HepG2 (cell line): ENCODE results near the gene CHCHD5. TPM values are rescaled to one million over a fixed set of nuclear protein-coding genes. Genes with fewer than 3 reads are reported as not detected.

Experiments used
- CHD2 ChIP-seq: IDR thresholded peaks from 2 replicates; pipeline ENCODE4 v1.6.1; 2011; ENCODE audit warnings: low read depth, low read length, improper control_type of control experiment
- ELF1 ChIP-seq: sonication (generic); formaldehyde crosslinking; IDR thresholded peaks from 2 replicates; pipeline ENCODE4 v1.4.0; 2020; ENCODE audit warnings: missing genetic modification reagents
- MTA1 ChIP-seq: sonication (generic); formaldehyde crosslinking; IDR thresholded peaks from 2 replicates; pipeline ENCODE4 v1.4.0; 2020; ENCODE audit warnings: missing genetic modification reagents, mild to moderate bottlenecking, borderline replicate concordance
- RXRA ChIP-seq: sonication (generic); formaldehyde crosslinking; IDR thresholded peaks from 2 replicates; pipeline ENCODE4 v1.5.1; 2020; ENCODE audit warnings: missing genetic modification reagents
- TBP ChIP-seq: sonication (generic); formaldehyde crosslinking; IDR thresholded peaks from 2 replicates; pipeline ENCODE4 v1.5.0; 2020; ENCODE audit warnings: missing genetic modification reagents
- YY1 ChIP-seq: IDR thresholded peaks from 2 replicates; pipeline ENCODE4 v1.6.1; 2011; ENCODE audit warnings: low read length, low read depth, moderate library complexity, mild to moderate bottlenecking; ENCODE audit not compliant: insufficient read depth, insufficient replicate concordance
- ZFAT ChIP-seq: sonication (generic); formaldehyde crosslinking; conservative IDR thresholded peaks from 2 replicates; pipeline ENCODE4 v1.8.1; 2023; ENCODE audit warnings: missing genetic modification reagents, inconsistent platforms
- ZNF768 ChIP-seq: sonication (generic); formaldehyde crosslinking; IDR thresholded peaks from 2 replicates; pipeline ENCODE4 v1.4.0; 2020; ENCODE audit warnings: missing genetic modification reagents
- ZNF788 ChIP-seq: sonication (generic); formaldehyde crosslinking; IDR thresholded peaks from 2 replicates; pipeline ENCODE4 v1.5.0; 2020; ENCODE audit warnings: mild to moderate bottlenecking, missing genetic modification reagents, borderline replicate concordance
- ZNF839 ChIP-seq: sonication (generic); formaldehyde crosslinking; IDR thresholded peaks from 2 replicates; pipeline ENCODE4 v1.4.0; 2020; ENCODE audit warnings: missing genetic modification reagents, mild to moderate bottlenecking, borderline replicate concordance
- polyA plus RNA-seq, 8 experiments: library from polyadenylated mRNA; depleted of rRNA in 3 of 8; stranded (reverse) in 7 of 8; unstranded in 1 of 8; fragments of >200 nt; fragmentation: Illumina TruSeq in 4 of 8; extraction: Trizol in 4 of 8; gene quantifications; 2 replicates each; pipeline versions ENCODE4 v1.2.1 to v1.2.3, GENCODE V29; 2011 to 2016; ENCODE audit warnings: low read depth in 4 of 8, missing spikeins in 1 of 8, mixed read lengths in 1 of 8; ENCODE audit not compliant: insufficient read depth in 1 of 8
- total RNA-seq, 5 experiments: library from RNA; depleted of rRNA; stranded (reverse); fragments of >200 nt; fragmentation: Illumina TruSeq; extraction: Trizol; gene quantifications; 2 replicates each; pipeline ENCODE4 v1.2.3, GENCODE V29; 2016; ENCODE audit warnings: low read depth in 1 of 5
- TF ChIP-seq, protein P1 (sequence below), 2 experiments: fragments of 450-650 bp in 1 of 2; sonication (generic) in 1 of 2; formaldehyde crosslinking; IDR thresholded peaks; 2 replicates each; pipeline versions ENCODE4 v1.5.0 to v1.8.0; 2020 to 2022; ENCODE audit warnings: mild to moderate bottlenecking in 1 of 2, missing genetic modification reagents in 1 of 2
- TF ChIP-seq, protein P2 (sequence below): sonication (generic); formaldehyde crosslinking; IDR thresholded peaks from one replicate; pipeline ENCODE4 v1.5.1; 2020; ENCODE audit warnings: mild to moderate bottlenecking, missing genetic modification reagents; ENCODE audit errors: not compliant biosample characterization
- TF ChIP-seq, protein P3 (sequence below): sonication (generic); formaldehyde crosslinking; IDR thresholded peaks from 2 replicates; pipeline ENCODE4 v1.9.0; 2021; ENCODE audit warnings: missing genetic modification reagents, borderline replicate concordance
- TF ChIP-seq, protein P4 (sequence below): IDR thresholded peaks from 2 replicates; pipeline ENCODE4 v1.4.0; 2020; ENCODE audit warnings: mild to moderate bottlenecking, missing genetic modification reagents

Gene CHCHD5
- total and polyA plus RNA-seq, 2 of the 13 experiments (the other 11 are each of a cell fraction or from before 2014, with no cell fraction given) = 19.0 to 23.9 TPM

DNA sequence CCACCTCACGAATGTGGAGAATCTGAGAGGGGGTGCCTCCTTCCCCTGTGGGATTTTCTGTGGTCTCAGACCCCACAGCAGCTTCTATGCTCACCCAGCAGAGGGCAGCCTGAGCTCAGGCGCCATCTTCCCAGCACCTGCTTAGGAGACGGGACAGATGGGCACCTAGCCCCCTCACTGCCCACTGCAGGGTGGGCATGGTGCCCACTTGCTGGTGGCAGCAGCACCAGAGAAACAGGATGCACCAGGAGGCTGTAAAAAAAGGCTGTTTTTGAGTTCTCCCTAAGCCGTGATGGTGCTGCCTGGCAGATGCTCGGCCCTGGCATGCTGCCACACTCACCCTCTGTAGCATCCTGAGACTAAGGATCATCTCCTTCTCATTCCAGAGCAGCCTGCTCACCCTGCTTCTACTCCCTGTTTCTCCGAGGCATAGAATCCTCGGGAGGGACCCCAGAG is 42.2 kb downstream of the CHCHD5 start (continued):
- TF ChIP-seq, protein P1, sequence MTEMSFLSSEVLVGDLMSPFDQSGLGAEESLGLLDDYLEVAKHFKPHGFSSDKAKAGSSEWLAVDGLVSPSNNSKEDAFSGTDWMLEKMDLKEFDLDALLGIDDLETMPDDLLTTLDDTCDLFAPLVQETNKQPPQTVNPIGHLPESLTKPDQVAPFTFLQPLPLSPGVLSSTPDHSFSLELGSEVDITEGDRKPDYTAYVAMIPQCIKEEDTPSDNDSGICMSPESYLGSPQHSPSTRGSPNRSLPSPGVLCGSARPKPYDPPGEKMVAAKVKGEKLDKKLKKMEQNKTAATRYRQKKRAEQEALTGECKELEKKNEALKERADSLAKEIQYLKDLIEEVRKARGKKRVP (CRISPR knock-in tag; IDR thresholded peaks at IDR 0.05) = no peak
- TF ChIP-seq YY1 (peak; percentile 88), ZFAT (CRISPR knock-in tag) (no peak), TBP (CRISPR knock-in tag) (no peak), RXRA (CRISPR knock-in tag) (0 out of 2 replicates have a peak, but pooled peaks have one; percentile 31), ZNF788 (CRISPR knock-in tag) (no peak), MTA1 (CRISPR knock-in tag) (no peak; the same call in 1 of the 2 replicates), ELF1 (0 out of 2 replicates have a peak, but pooled peaks have one; percentile 26), ZNF768 (CRISPR knock-in tag) (peak; percentile 50; the same call in 1 of the 2 replicates), CHD2 (no peak), ZNF839 (0 out of 2 replicates have a peak, but pooled peaks have one; percentile 55)
- TF ChIP-seq, protein P2, sequence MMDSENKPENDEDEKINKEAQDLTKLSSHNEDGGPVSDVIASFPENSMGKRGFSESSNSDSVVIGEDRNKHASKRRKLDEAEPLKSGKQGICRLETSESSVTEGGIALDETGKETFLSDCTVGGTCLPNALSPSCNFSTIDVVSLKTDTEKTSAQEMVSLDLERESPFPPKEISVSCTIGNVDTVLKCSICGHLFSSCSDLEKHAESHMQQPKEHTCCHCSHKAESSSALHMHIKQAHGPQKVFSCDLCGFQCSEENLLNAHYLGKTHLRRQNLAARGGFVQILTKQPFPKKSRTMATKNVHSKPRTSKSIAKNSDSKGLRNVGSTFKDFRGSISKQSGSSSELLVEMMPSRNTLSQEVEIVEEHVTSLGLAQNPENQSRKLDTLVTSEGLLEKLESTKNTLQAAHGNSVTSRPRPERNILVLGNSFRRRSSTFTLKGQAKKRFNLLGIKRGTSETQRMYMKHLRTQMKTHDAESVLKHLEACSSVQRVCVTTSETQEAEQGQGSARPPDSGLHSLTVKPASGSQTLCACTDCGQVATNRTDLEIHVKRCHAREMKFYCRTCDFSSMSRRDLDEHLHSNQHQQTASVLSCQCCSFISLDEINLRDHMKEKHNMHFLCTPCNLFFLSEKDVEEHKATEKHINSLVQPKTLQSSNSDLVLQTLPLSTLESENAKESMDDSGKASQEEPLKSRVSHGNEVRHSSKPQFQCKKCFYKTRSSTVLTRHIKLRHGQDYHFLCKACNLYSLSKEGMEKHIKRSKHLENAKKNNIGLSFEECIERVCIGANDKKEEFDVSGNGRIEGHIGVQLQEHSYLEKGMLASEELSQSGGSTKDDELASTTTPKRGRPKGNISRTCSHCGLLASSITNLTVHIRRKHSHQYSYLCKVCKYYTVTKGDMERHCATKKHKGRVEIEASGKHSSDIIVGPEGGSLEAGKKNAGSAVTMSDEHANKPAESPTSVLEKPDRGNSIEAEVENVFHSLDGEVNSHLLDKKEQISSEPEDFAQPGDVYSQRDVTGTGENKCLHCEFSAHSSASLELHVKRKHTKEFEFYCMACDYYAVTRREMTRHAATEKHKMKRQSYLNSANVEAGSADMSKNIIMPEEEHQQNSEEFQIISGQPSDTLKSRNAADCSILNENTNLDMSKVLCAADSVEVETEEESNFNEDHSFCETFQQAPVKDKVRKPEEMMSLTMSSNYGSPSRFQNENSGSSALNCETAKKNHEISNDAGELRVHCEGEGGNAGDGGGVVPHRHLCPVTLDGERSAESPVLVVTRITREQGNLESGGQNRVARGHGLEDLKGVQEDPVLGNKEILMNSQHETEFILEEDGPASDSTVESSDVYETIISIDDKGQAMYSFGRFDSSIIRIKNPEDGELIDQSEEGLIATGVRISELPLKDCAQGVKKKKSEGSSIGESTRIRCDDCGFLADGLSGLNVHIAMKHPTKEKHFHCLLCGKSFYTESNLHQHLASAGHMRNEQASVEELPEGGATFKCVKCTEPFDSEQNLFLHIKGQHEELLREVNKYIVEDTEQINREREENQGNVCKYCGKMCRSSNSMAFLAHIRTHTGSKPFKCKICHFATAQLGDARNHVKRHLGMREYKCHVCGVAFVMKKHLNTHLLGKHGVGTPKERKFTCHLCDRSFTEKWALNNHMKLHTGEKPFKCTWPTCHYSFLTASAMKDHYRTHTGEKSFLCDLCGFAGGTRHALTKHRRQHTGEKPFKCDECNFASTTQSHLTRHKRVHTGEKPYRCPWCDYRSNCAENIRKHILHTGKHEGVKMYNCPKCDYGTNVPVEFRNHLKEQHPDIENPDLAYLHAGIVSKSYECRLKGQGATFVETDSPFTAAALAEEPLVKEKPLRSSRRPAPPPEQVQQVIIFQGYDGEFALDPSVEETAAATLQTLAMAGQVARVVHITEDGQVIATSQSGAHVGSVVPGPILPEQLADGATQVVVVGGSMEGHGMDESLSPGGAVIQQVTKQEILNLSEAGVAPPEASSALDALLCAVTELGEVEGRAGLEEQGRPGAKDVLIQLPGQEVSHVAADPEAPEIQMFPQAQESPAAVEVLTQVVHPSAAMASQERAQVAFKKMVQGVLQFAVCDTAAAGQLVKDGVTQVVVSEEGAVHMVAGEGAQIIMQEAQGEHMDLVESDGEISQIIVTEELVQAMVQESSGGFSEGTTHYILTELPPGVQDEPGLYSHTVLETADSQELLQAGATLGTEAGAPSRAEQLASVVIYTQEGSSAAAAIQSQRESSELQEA (CRISPR knock-in tag) = no peak
- TF ChIP-seq, protein P3, sequence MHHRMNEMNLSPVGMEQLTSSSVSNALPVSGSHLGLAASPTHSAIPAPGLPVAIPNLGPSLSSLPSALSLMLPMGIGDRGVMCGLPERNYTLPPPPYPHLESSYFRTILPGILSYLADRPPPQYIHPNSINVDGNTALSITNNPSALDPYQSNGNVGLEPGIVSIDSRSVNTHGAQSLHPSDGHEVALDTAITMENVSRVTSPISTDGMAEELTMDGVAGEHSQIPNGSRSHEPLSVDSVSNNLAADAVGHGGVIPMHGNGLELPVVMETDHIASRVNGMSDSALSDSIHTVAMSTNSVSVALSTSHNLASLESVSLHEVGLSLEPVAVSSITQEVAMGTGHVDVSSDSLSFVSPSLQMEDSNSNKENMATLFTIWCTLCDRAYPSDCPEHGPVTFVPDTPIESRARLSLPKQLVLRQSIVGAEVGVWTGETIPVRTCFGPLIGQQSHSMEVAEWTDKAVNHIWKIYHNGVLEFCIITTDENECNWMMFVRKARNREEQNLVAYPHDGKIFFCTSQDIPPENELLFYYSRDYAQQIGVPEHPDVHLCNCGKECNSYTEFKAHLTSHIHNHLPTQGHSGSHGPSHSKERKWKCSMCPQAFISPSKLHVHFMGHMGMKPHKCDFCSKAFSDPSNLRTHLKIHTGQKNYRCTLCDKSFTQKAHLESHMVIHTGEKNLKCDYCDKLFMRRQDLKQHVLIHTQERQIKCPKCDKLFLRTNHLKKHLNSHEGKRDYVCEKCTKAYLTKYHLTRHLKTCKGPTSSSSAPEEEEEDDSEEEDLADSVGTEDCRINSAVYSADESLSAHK (CRISPR knock-in tag) = no peak
- TF ChIP-seq, protein P4, sequence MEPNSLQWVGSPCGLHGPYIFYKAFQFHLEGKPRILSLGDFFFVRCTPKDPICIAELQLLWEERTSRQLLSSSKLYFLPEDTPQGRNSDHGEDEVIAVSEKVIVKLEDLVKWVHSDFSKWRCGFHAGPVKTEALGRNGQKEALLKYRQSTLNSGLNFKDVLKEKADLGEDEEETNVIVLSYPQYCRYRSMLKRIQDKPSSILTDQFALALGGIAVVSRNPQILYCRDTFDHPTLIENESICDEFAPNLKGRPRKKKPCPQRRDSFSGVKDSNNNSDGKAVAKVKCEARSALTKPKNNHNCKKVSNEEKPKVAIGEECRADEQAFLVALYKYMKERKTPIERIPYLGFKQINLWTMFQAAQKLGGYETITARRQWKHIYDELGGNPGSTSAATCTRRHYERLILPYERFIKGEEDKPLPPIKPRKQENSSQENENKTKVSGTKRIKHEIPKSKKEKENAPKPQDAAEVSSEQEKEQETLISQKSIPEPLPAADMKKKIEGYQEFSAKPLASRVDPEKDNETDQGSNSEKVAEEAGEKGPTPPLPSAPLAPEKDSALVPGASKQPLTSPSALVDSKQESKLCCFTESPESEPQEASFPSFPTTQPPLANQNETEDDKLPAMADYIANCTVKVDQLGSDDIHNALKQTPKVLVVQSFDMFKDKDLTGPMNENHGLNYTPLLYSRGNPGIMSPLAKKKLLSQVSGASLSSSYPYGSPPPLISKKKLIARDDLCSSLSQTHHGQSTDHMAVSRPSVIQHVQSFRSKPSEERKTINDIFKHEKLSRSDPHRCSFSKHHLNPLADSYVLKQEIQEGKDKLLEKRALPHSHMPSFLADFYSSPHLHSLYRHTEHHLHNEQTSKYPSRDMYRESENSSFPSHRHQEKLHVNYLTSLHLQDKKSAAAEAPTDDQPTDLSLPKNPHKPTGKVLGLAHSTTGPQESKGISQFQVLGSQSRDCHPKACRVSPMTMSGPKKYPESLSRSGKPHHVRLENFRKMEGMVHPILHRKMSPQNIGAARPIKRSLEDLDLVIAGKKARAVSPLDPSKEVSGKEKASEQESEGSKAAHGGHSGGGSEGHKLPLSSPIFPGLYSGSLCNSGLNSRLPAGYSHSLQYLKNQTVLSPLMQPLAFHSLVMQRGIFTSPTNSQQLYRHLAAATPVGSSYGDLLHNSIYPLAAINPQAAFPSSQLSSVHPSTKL (CRISPR knock-in tag) = peak; percentile 66
